IgD-negative memory B cell (primary cell): Measurements from ENCODE around the gene MIPEP. TPM values are rescaled to one million over a fixed set of nuclear protein-coding genes. Genes with fewer than 3 reads are reported as not detected.
"Not testable (repeated sequence)": the region's sequence is repeated elsewhere in the genome, so short reads cannot be mapped to it uniquely, and the experiment has no call there.

Source experiments
- H3K27ac Mint-ChIP-seq, 3 donors: one replicate each; pipeline ENCODE4 v1.8.0; 2020 to 2022; ENCODE audit warnings: mild to moderate bottlenecking in 3 of 3, mixed read lengths in 3 of 3, moderate library complexity in 1 of 3
- H3K27me3 Mint-ChIP-seq: one replicate; pipeline ENCODE4 v1.8.0; 2021; ENCODE audit warnings: mixed read lengths
- H3K36me3 Mint-ChIP-seq: one replicate; pipeline ENCODE4 v1.8.0; 2020; ENCODE audit warnings: mild to moderate bottlenecking, mixed read lengths
- H3K4me1 Mint-ChIP-seq, 3 donors: one replicate each; pipeline ENCODE4 v1.8.0; 2020 to 2022; ENCODE audit warnings: mixed read lengths in 3 of 3, mild to moderate bottlenecking in 1 of 3
- H3K4me3 Mint-ChIP-seq, 4 donors: one replicate each; pipeline ENCODE4 v1.8.0; 2020 to 2022; ENCODE audit warnings: mild to moderate bottlenecking in 4 of 4, mixed read lengths in 4 of 4, moderate library complexity in 3 of 4
- H3K9me3 Mint-ChIP-seq, 3 donors: one replicate each; pipeline ENCODE4 v1.8.0; 2020 to 2021; ENCODE audit warnings: mixed read lengths in 3 of 3, mild to moderate bottlenecking in 1 of 3
- polyA plus RNA-seq: library from polyadenylated mRNA; unstranded; fragments of 300-500 nt; fragmentation: Illumina TruSeq; gene quantifications from one replicate; pipeline ENCODE4 v1.2.3, GENCODE V29; 2021

MIPEP gene
- polyA plus RNA-seq, 1 donor from 2014 or later, result 11.7 TPM

GRCh38 chr13:23752111-23753001, 136.8 kb downstream of the MIPEP start:
- Mint-ChIP-seq H3K36me3 (peaks cover 19% of the 10 kb centered on the region), H3K27ac (peak overlapping the region in 1 of 3 donors; percentile 29), H3K4me1 (peaks cover 0 to 7% (median 2%) of the 10 kb centered on the region in 3 donors), H3K27me3 (no peaks in the 10 kb centered on the region), H3K4me3 (no peak overlapping the region), H3K9me3 (no peaks in the 10 kb centered on the region)

GRCh38 chr13:23751195-23751594, 138.0 kb downstream of the MIPEP start:
- Mint-ChIP-seq H3K4me1 (peaks cover 0 to 10% (median 2%) of the 10 kb centered on the region in 3 donors), H3K9me3 (no peaks in the 10 kb centered on the region), H3K27me3 (no peaks in the 10 kb centered on the region), H3K4me3 (no peak overlapping the region), H3K27ac (no peak overlapping the region), H3K36me3 (peaks cover 17% of the 10 kb centered on the region)

- Mint-ChIP-seq H3K27ac (no peak overlapping the region), H3K9me3 (no peaks in the 10 kb centered on the region), H3K4me3 (no peak overlapping the region), H3K36me3 (peaks cover 17% of the 10 kb centered on the region), H3K4me1 (peaks cover 0 to 10% (median 2%) of the 10 kb centered on the region in 3 donors), H3K27me3 (no peaks in the 10 kb centered on the region)
Observed at GRCh38 chr13:23750383-23751121, 138.6 kb downstream of the MIPEP start.

GRCh38 chr13:23749288-23749873, 139.8 kb downstream of the MIPEP start:
- Mint-ChIP-seq H3K4me3 (no peak overlapping the region), H3K4me1 (peaks cover 0 to 10% (median 2%) of the 10 kb centered on the region in 3 donors), H3K9me3 (no peaks in the 10 kb centered on the region), H3K27ac (no peak overlapping the region), H3K36me3 (peaks cover 17% of the 10 kb centered on the region), H3K27me3 (no peaks in the 10 kb centered on the region)

GRCh38 chr13:23748109-23748990, 140.8 kb downstream of the MIPEP start:
- H3K27ac Mint-ChIP-seq, result no peak overlapping the region
- H3K4me3 Mint-ChIP-seq, result peak overlapping the region in 1 of 4 donors; percentile 52
- H3K4me1 Mint-ChIP-seq, result peaks cover 0 to 10% (median 2%) of the 10 kb centered on the region in 3 donors
- peaks cover 17% of the 10 kb centered on the region for H3K36me3 Mint-ChIP-seq
- no peaks in the 10 kb centered on the region for H3K27me3 Mint-ChIP-seq
- H3K9me3 Mint-ChIP-seq, result no peaks in the 10 kb centered on the region

- H3K36me3 Mint-ChIP-seq, result peaks cover 15% of the 10 kb centered on the region
- H3K4me1 Mint-ChIP-seq, H3K4me3 Mint-ChIP-seq, H3K27ac Mint-ChIP-seq, H3K9me3 Mint-ChIP-seq, H3K27me3 Mint-ChIP-seq: not testable (repeated sequence)
Observed at GRCh38 chr13:23746141-23746540, 143.1 kb downstream of the MIPEP start.

- no peaks in the 10 kb centered on the region for H3K27me3 Mint-ChIP-seq
- H3K27ac Mint-ChIP-seq, result no peak overlapping the region
- H3K4me1 Mint-ChIP-seq, result peaks cover 0 to 10% (median 0%) of the 10 kb centered on the region in 3 donors
- peaks cover 2% of the 10 kb centered on the region for H3K36me3 Mint-ChIP-seq
- no peak overlapping the region for H3K4me3 Mint-ChIP-seq
- H3K9me3 Mint-ChIP-seq, result no peaks in the 10 kb centered on the region
Observed at GRCh38 chr13:23744315-23744714, 144.9 kb downstream of the MIPEP start.

GRCh38 chr13:23743278-23744076, 145.7 kb downstream of the MIPEP start:
- Mint-ChIP-seq H3K4me1 (peaks cover 0 to 9% (median 0%) of the 10 kb centered on the region in 3 donors), H3K4me3 (peak overlapping the region in 1 of 4 donors; percentile 24)

GRCh38 chr13:23741879-23742510, 147.2 kb downstream of the MIPEP start:
- Mint-ChIP-seq H3K4me1 (no peaks in the 10 kb centered on the region), H3K4me3 (no peak overlapping the region), H3K27ac (no peak overlapping the region), H3K9me3 (no peaks in the 10 kb centered on the region), H3K27me3 (no peaks in the 10 kb centered on the region), H3K36me3 (peaks cover 2% of the 10 kb centered on the region)

More at GRCh38 chr13:23743278-23744076, 145.7 kb downstream of the MIPEP start:
- Mint-ChIP-seq H3K27ac (peak overlapping the region in 1 of 3 donors; percentile 59), H3K9me3 (no peaks in the 10 kb centered on the region), H3K36me3 (peaks cover 2% of the 10 kb centered on the region), H3K27me3 (no peaks in the 10 kb centered on the region)

- peaks cover 4% of the 10 kb centered on the region for H3K36me3 Mint-ChIP-seq
Observed at GRCh38 chr13:23740002-23740401, 149.2 kb downstream of the MIPEP start.

GRCh38 chr13:23739596-23739995, 149.6 kb downstream of the MIPEP start:
- Mint-ChIP-seq H3K4me1 (no peaks in the 10 kb centered on the region), H3K36me3 (peaks cover 4% of the 10 kb centered on the region), H3K4me3 (no peak overlapping the region), H3K9me3 (no peaks in the 10 kb centered on the region), H3K27me3 (no peaks in the 10 kb centered on the region), H3K27ac (peak overlapping the region in 1 of 3 donors; percentile 87)

More at GRCh38 chr13:23740002-23740401, 149.2 kb downstream of the MIPEP start:
- no peaks in the 10 kb centered on the region for H3K9me3 Mint-ChIP-seq
- no peaks in the 10 kb centered on the region for H3K27me3 Mint-ChIP-seq
- peak overlapping the region in 1 of 3 donors; percentile 87 for H3K27ac Mint-ChIP-seq
- H3K4me3 Mint-ChIP-seq, result no peak overlapping the region
- H3K4me1 Mint-ChIP-seq, result no peaks in the 10 kb centered on the region

GRCh38 chr13:23736541-23736940, 152.7 kb downstream of the MIPEP start:
- Mint-ChIP-seq H3K4me1 (no peaks in the 10 kb centered on the region), H3K27me3 (no peaks in the 10 kb centered on the region), H3K27ac (no peak overlapping the region), H3K36me3 (peaks cover 16% of the 10 kb centered on the region), H3K9me3 (peaks cover 0 to 4% (median 0%) of the 10 kb centered on the region in 3 donors), H3K4me3 (no peak overlapping the region)

GRCh38 chr13:23735329-23735728, 153.9 kb downstream of the MIPEP start:
- Mint-ChIP-seq H3K27me3 (no peaks in the 10 kb centered on the region), H3K27ac (no peak overlapping the region), H3K4me3 (no peak overlapping the region), H3K9me3 (peaks cover 0 to 4% (median 0%) of the 10 kb centered on the region in 3 donors), H3K4me1 (no peaks in the 10 kb centered on the region), H3K36me3 (peaks cover 16% of the 10 kb centered on the region)
